ENCODE data around the gene TDRD15. TPM values are rescaled to one million over a fixed set of nuclear protein-coding genes. Genes with fewer than 3 reads are reported as not detected.

TDRD15 gene
- total and polyA plus RNA-seq, 2 donors (not counting 3 experiments of a cell fraction or from before 2014, with no cell fraction given) = not detected

- no peak for FAIRE-seq
- Histone ChIP-seq H3K9me3 (replicated peaks; ENCODE audit: control insufficient read depth, insufficient read depth, low read length) (no peaks in the 10 kb centered on the region), H2AFZ (ENCODE audit: low read depth, low read length) (no peak overlapping the region), H3K27me3 (ENCODE audit: control insufficient read depth in 2 of 2, insufficient read depth in 2 of 2, low read length in 2 of 2) (no peaks in the 10 kb centered on the region), H3K4me3 (replicated peaks in 1 of 3; ENCODE audit: insufficient read depth in 1 of 3, low read depth in 1 of 3, low read length in 3 of 3) (no peak overlapping the region), H3K79me2 (ENCODE audit: control insufficient read depth, insufficient read depth, low read length) (no peaks in the 10 kb centered on the region), H3K27ac (ENCODE audit: insufficient read depth, low read depth, low read length) (no peak overlapping the region), H3K9ac (replicated peaks; ENCODE audit: extremely low read depth, insufficient read depth, low read length) (no peak overlapping the region), H3K9me1 (replicated peaks; ENCODE audit: control insufficient read depth, extremely low read depth, insufficient read depth, low read length) (no peaks in the 10 kb centered on the region), H3K4me1 (ENCODE audit: control insufficient read depth, extremely low read depth, insufficient read depth, low read length) (no peaks in the 10 kb centered on the region), H4K20me1 (replicated peaks; ENCODE audit: control insufficient read depth, extremely low read depth, insufficient read depth, low read length) (no peaks in the 10 kb centered on the region), H3K4me2 (ENCODE audit: insufficient read depth, low read length) (no peak overlapping the region), H3K36me3 (ENCODE audit: control insufficient read depth in 2 of 2, extremely low read depth in 1 of 2, insufficient read depth in 2 of 2, low read length in 2 of 2) (no peaks in the 10 kb centered on the region)
- intact Hi-C loops (cut with micrococcal nuclease) = loop anchor here (10.0 kb wide), 1 partner anchor 326 kb away; no protein-coding TSS in a partner anchor
- ChIA-PET CTCF (no interaction called here), POLR2A (no interaction called here)
- no peak for DNase-seq (ENCODE audit: low read depth, low spot score)
- dilution Hi-C loops (cut with MboI; ENCODE audit: extremely low pct_ligation_motif_present, low sequenced_read_pairs) = no loop called here
- BruUV-seq (replicated peaks) = no TSS peak
- TF ChIP-seq MYC (IDR thresholded peaks at IDR 0.05; ENCODE audit: low read depth, low read length) = no peak
Observed at GRCh38 chr2:21111012-21111411, 12.8 kb upstream of the TDRD15 start.

GRCh38 chr2:21117688-21118087 is 6.1 kb upstream of the TDRD15 start:
- Histone ChIP-seq H3K9me1 (replicated peaks; ENCODE audit: control insufficient read depth, extremely low read depth, insufficient read depth, low read length) (no peaks in the 10 kb centered on the region), H3K9me3 (replicated peaks; ENCODE audit: control insufficient read depth, insufficient read depth, low read length) (no peaks in the 10 kb centered on the region), H2AFZ (ENCODE audit: low read depth, low read length) (no peak overlapping the region), H3K4me1 (ENCODE audit: control insufficient read depth, extremely low read depth, insufficient read depth, low read length) (no peaks in the 10 kb centered on the region), H3K27me3 (ENCODE audit: control insufficient read depth in 2 of 2, insufficient read depth in 2 of 2, low read length in 2 of 2) (no peaks in the 10 kb centered on the region), H3K79me2 (ENCODE audit: control insufficient read depth, insufficient read depth, low read length) (no peaks in the 10 kb centered on the region), H3K4me3 (replicated peaks in 1 of 3; ENCODE audit: insufficient read depth in 1 of 3, low read depth in 1 of 3, low read length in 3 of 3) (no peak overlapping the region), H3K27ac (ENCODE audit: insufficient read depth, low read depth, low read length) (no peak overlapping the region), H3K9ac (replicated peaks; ENCODE audit: extremely low read depth, insufficient read depth, low read length) (no peak overlapping the region), H4K20me1 (replicated peaks; ENCODE audit: control insufficient read depth, extremely low read depth, insufficient read depth, low read length) (no peaks in the 10 kb centered on the region), H3K36me3 (ENCODE audit: control insufficient read depth in 2 of 2, extremely low read depth in 1 of 2, insufficient read depth in 2 of 2, low read length in 2 of 2) (no peaks in the 10 kb centered on the region), H3K4me2 (ENCODE audit: insufficient read depth, low read length) (no peak overlapping the region)
- ChIA-PET POLR2A (no interaction called here), CTCF (interaction anchor here (0.7 to 5.3 kb wide), 20 partner anchors 12 to 456 kb away, joined by 3 to 125 read pairs (median 4); partner anchors contain the start of gene APOB)
- intact Hi-C loops (cut with micrococcal nuclease) (loop anchor here (1.0 to 10.0 kb wide), 6 partner anchors 47 to 456 kb away; no protein-coding TSS in a partner anchor), dilution Hi-C loops (cut with MboI; ENCODE audit: extremely low pct_ligation_motif_present, low sequenced_read_pairs) (no loop called here)
- no TSS peak for BruUV-seq (replicated peaks)
- no peak for FAIRE-seq
- DNase-seq (ENCODE audit: low read depth, low spot score) = no peak
- no peak for TF ChIP-seq JUN (IDR thresholded peaks at IDR 0.05; ENCODE audit: borderline replicate concordance, insufficient read depth, insufficient read length, low read depth)
- TF ChIP-seq FOS (IDR thresholded peaks at IDR 0.05; ENCODE audit: borderline replicate concordance, insufficient read depth, low read length) = no peak
- no peak for TF ChIP-seq POLR2AphosphoS5 (IDR thresholded peaks at IDR 0.05; ENCODE audit: insufficient read depth, low read depth, low read length)
- no peak for TF ChIP-seq GATA2 (IDR thresholded peaks at IDR 0.05; ENCODE audit: insufficient read depth, insufficient read length, low read depth, low read length)
- no peak for TF ChIP-seq MYC (IDR thresholded peaks at IDR 0.05; ENCODE audit: low read depth, low read length)
- TF ChIP-seq POLR2A (IDR thresholded peaks at IDR 0.05; ENCODE audit: low read depth, low read length) = no peak
